HepG2 (cell line): Measurements from ENCODE around the gene MED28. TPM values are rescaled to one million over a fixed set of nuclear protein-coding genes. Genes with fewer than 3 reads are reported as not detected.

Source experiments
- ATAC-seq: fragments of 200-7000 bp; cut with Tn5 transposase; 3 replicates; pipeline ENCODE4 v1.9.1; 2020; ENCODE audit warnings: mild to moderate bottlenecking, moderate library complexity
- BruUV-seq: library from RNA; stranded (reverse); fragments of 400-500 nt; replicated peaks from 2 replicates; lab custom pipeline; 2021; lab: Mats Ljungman, UMichigan
- CTCF ChIA-PET: fragments of 300-600 bp; formaldehyde crosslinking; extraction: SDS; loops from one replicate; lab custom pipeline; 2021; ENCODE audit warnings: low total read pairs, inconsistent platforms, low intra/inter-chr PET ratio; lab: Yijun Ruan, JAX
- POLR2A ChIA-PET: fragments of 350-600 bp; sonication (Branson Sonifier 250); formaldehyde crosslinking; loops from one replicate; lab custom pipeline; 2020; ENCODE audit warnings: antibody characterized with exemption, inconsistent platforms; lab: Yijun Ruan, JAX
- DNase-seq: peaks from one replicate; pipeline ENCODE4 v3.0.0-alpha.2; 2015; ENCODE audit warnings: low spot score
- FAIRE-seq: peaks from 3 replicates; lab custom pipeline; 2011; peaks lifted over from hg19 to GRCh38; lab: Jason Lieb, UNC
- H2AFZ ChIP-seq: one replicate; pipeline ENCODE4 v1.6.1; 2011; ENCODE audit warnings: low read length, inconsistent platforms
- H3K27ac ChIP-seq: fragments of 300-600 bp; 3 replicates; pipeline ENCODE4 v1.8.0; 2011; ENCODE audit warnings: mixed run types, mild to moderate bottlenecking, mixed read lengths, low read length, inconsistent platforms; ENCODE audit not compliant: insufficient read depth; ENCODE audit errors: extremely low read length
- H3K27me3 ChIP-seq, 2 experiments: fragments of 200-600 bp in 1 of 2; 2 replicates in 1 of 2; 3 replicates in 1 of 2; pipeline versions ENCODE4 v1.6.0 to v1.8.0; 2011; ENCODE audit warnings: low read length in 2 of 2, mild to moderate bottlenecking in 2 of 2, moderate library complexity in 2 of 2, inconsistent platforms in 1 of 2; ENCODE audit not compliant: insufficient read depth in 2 of 2, control insufficient read depth in 1 of 2
- H3K36me3 ChIP-seq, 2 experiments: fragments of 200-600 bp in 1 of 2; replicated peaks in 1 of 2; 2 replicates in 1 of 2; 3 replicates in 1 of 2; pipeline versions ENCODE4 v1.5.1 to v1.8.0; 2011; ENCODE audit warnings: low read length in 2 of 2, inconsistent platforms in 1 of 2; ENCODE audit not compliant: insufficient read depth in 2 of 2, control insufficient read depth in 1 of 2
- H3K4me1 ChIP-seq: 2 replicates; pipeline ENCODE4 v1.5.1; 2012; ENCODE audit warnings: low read length, inconsistent platforms; ENCODE audit not compliant: insufficient read depth
- H3K4me2 ChIP-seq: 2 replicates; pipeline ENCODE4 v1.6.0; 2011; ENCODE audit warnings: low read depth, low read length, inconsistent platforms
- H3K4me3 ChIP-seq, 3 experiments: fragments of 200-600 bp in 1 of 3; sonication (generic), shearing (Covaris generic) in 1 of 3; replicated peaks in 1 of 3; 2 replicates each; pipeline ENCODE4 v1.5.1; 2011 to 2016; ENCODE audit warnings: low read length in 3 of 3, inconsistent platforms in 2 of 3, low read depth in 2 of 3, mild to moderate bottlenecking in 2 of 3, control low read depth in 1 of 3, mixed read lengths in 1 of 3; ENCODE audit not compliant: insufficient read depth in 1 of 3
- H3K79me2 ChIP-seq: one replicate; pipeline ENCODE4 v1.6.1; 2011; ENCODE audit warnings: low read length, inconsistent platforms; ENCODE audit not compliant: insufficient read depth
- H3K9ac ChIP-seq: 2 replicates; pipeline ENCODE4 v1.6.0; 2011; ENCODE audit warnings: mild to moderate bottlenecking, low read depth, low read length, inconsistent platforms; ENCODE audit not compliant: insufficient read depth
- H3K9me3 ChIP-seq: 2 replicates; pipeline ENCODE4 v1.5.1; 2012; ENCODE audit warnings: mild to moderate bottlenecking, low read length
- H4K20me1 ChIP-seq: 2 replicates; pipeline ENCODE4 v1.6.0; 2011; ENCODE audit warnings: inconsistent platforms, mild to moderate bottlenecking, low read length, moderate library complexity; ENCODE audit not compliant: insufficient read depth
- ADNP ChIP-seq: sonication (generic); formaldehyde crosslinking; IDR thresholded peaks from 2 replicates; pipeline ENCODE4 v1.4.0; 2020; ENCODE audit warnings: missing genetic modification reagents
- EED ChIP-seq: sonication (generic); formaldehyde crosslinking; IDR thresholded peaks from 2 replicates; pipeline ENCODE4 v1.5.0; 2020; ENCODE audit warnings: mild to moderate bottlenecking, missing genetic modification reagents
- KMT2A ChIP-seq: sonication (generic); formaldehyde crosslinking; IDR thresholded peaks from 2 replicates; pipeline ENCODE4 v1.4.0; 2020; ENCODE audit warnings: missing genetic modification reagents
- MEIS1 ChIP-seq: sonication (generic); formaldehyde crosslinking; IDR thresholded peaks from 2 replicates; pipeline ENCODE4 v1.9.0; 2021; ENCODE audit warnings: mild to moderate bottlenecking, missing genetic modification reagents, moderate library complexity, borderline replicate concordance
- ZBTB21 ChIP-seq: sonication (generic); formaldehyde crosslinking; IDR thresholded peaks from 2 replicates; pipeline ENCODE4 v1.4.0; 2020; ENCODE audit warnings: missing genetic modification reagents
- ZNF296 ChIP-seq: sonication (generic); formaldehyde crosslinking; conservative IDR thresholded peaks from 2 replicates; pipeline ENCODE4 v1.5.0; 2020; ENCODE audit warnings: mild to moderate bottlenecking, missing genetic modification reagents
- ZNF839 ChIP-seq: sonication (generic); formaldehyde crosslinking; IDR thresholded peaks from 2 replicates; pipeline ENCODE4 v1.4.0; 2020; ENCODE audit warnings: missing genetic modification reagents, mild to moderate bottlenecking, borderline replicate concordance
- WGBS: methylation state at CpG from one replicate; pipeline ENCODE4 v1.1.6; 2017; ENCODE audit warnings: low lambda C conversion rate; 5-methylcytosine and 5-hydroxymethylcytosine counted together
- in situ Hi-C: cut with HindIII; loops from 2 replicates; pipeline ENCODE4 v1.10.0; 2017; ENCODE audit warnings: low pct_unique_long_range_greater_than_20kb; ENCODE audit not compliant: extremely low pct_ligation_motif_present
- intact Hi-C: fragments of 100-400 bp; cut with micrococcal nuclease; formaldehyde crosslinking; loops from one replicate; pipeline ENCODE4 v1.10.0; 2022; ENCODE audit not compliant: unreplicated experiment
- polyA plus RNA-seq, 8 experiments: library from polyadenylated mRNA; depleted of rRNA in 3 of 8; stranded (reverse) in 7 of 8; unstranded in 1 of 8; fragments of >200 nt; fragmentation: Illumina TruSeq in 4 of 8; extraction: Trizol in 4 of 8; gene quantifications; 2 replicates each; pipeline versions ENCODE4 v1.2.1 to v1.2.3, GENCODE V29; 2011 to 2016; ENCODE audit warnings: low read depth in 4 of 8, missing spikeins in 1 of 8, mixed read lengths in 1 of 8; ENCODE audit not compliant: insufficient read depth in 1 of 8
- total RNA-seq, 5 experiments: library from RNA; depleted of rRNA; stranded (reverse); fragments of >200 nt; fragmentation: Illumina TruSeq; extraction: Trizol; gene quantifications; 2 replicates each; pipeline ENCODE4 v1.2.3, GENCODE V29; 2016; ENCODE audit warnings: low read depth in 1 of 5

MED28 gene
- total and polyA plus RNA-seq, 2 of the 13 experiments (the other 11 are each of a cell fraction or from before 2014, with no cell fraction given) = 41.3 to 65.7 TPM

DNA sequence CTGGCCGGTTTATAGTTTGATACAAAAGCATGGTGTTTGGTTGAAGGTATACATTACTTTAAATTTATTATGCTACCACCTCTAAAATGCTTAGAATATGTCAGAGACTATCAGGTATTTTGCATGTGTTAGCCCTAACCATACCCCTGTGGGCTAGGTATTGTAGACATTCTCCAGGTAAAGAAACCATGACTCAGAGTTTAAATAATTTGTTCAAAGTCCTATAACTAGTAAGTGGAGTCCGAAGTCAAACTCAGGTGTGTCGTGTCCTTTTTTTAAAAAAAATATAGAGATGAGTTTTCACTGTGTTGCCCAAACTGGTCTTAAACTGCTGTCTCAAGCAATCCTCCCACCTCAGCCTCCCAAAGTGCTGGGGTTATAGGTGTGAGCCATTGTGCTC lies 25.1 kb upstream of the MED28 start:
- Histone ChIP-seq H3K9ac (no peak overlapping the region), H3K4me1 (peaks cover 55% of the 10 kb centered on the region), H3K27ac (no peak overlapping the region), H3K79me2 (peaks cover 12% of the 10 kb centered on the region), H4K20me1 (no peaks in the 10 kb centered on the region), H3K4me2 (no peak overlapping the region; the same call in 1 of the 2 replicates), H2AFZ (no peak overlapping the region), H3K4me3 (no peak overlapping the region), H3K36me3 (peaks cover 17 to 74% of the 10 kb centered on the region in 2 experiments), H3K9me3 (no peaks in the 10 kb centered on the region), H3K27me3 (no peaks in the 10 kb centered on the region)
- in situ Hi-C loops = no loop called here
- TF ChIP-seq ZNF296 (CRISPR knock-in tag) (no peak), EED (no peak), MEIS1 (CRISPR knock-in tag) (no peak), ZBTB21 (CRISPR knock-in tag) (no peak), KMT2A (no peak), ADNP (CRISPR knock-in tag) (no peak)
- DNase-seq (no peak), ATAC-seq (no peak), FAIRE-seq (no peak)
- WGBS = 69% methylated on average over 3 of the region's 3 CpGs
- POLR2A ChIA-PET = no interaction called here
- BruUV-seq = no TSS peak
- CTCF ChIA-PET = no interaction called here
- intact Hi-C loops = no loop called here

- Histone ChIP-seq H3K9ac (no peak overlapping the region), H3K4me3 (no peak overlapping the region), H4K20me1 (no peaks in the 10 kb centered on the region), H3K36me3 (peaks cover 32 to 83% of the 10 kb centered on the region in 2 experiments), H3K79me2 (peaks cover 6% of the 10 kb centered on the region), H3K4me1 (0 out of 2 replicates have a peak, but pooled peaks cover 10% of the 10 kb centered on the region), H3K9me3 (no peaks in the 10 kb centered on the region), H3K4me2 (no peak overlapping the region), H3K27ac (no peak overlapping the region), H3K27me3 (no peaks in the 10 kb centered on the region), H2AFZ (no peak overlapping the region)
- no peak for DNase-seq
- no peak for FAIRE-seq
- in situ Hi-C loops (no loop called here), intact Hi-C loops (loop anchor here (5.0 kb wide), 1 partner anchor 212 kb away; no protein-coding TSS in a partner anchor)
- ChIA-PET CTCF (interaction anchor here (0.7 kb wide), 1 partner anchor 65 kb away, joined by 3 read pairs; no protein-coding TSS in a partner anchor), POLR2A (interaction anchor here (1.5 kb wide), 1 partner anchor 37 kb away, joined by 3 read pairs; no protein-coding TSS in a partner anchor)
- ATAC-seq = no peak
- BruUV-seq = no TSS peak
- 96% methylated on average over 6 of the region's 6 CpGs for whole genome bisulfite sequencing
- TF ChIP-seq ZNF839 (CRISPR knock-in tag) = no peak
Observed at GRCh38 chr4:17595471-17596005, 18.9 kb upstream of the MED28 start.
